ENCODE results near the gene KLF3.

DNA sequence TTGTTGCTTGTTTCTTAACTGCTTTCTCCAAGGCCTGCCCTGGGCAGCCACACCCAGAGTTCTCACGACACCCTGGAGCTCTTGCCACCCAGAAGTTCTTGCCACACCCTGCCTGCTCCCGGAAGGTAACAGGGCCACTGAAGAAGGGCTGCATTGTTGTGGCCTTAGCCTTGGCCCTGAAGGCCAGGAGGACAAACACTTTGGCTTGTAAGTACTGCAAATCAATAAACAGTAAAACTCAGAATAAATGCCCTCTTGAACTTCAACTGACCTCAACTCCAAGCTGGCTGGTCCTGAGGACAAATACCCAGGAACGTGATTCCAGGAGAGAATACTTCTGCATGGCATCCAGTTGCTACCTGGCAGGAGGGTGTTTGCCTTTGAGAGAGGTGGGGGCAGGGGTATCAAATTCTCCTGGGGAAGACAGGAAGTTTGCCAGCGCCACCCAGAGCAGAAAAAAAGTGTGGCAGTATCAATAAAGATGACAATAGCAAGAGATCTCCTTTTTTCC is 64.7 kb downstream of the KLF3 start:
- TF ChIP-seq, protein P1, sequence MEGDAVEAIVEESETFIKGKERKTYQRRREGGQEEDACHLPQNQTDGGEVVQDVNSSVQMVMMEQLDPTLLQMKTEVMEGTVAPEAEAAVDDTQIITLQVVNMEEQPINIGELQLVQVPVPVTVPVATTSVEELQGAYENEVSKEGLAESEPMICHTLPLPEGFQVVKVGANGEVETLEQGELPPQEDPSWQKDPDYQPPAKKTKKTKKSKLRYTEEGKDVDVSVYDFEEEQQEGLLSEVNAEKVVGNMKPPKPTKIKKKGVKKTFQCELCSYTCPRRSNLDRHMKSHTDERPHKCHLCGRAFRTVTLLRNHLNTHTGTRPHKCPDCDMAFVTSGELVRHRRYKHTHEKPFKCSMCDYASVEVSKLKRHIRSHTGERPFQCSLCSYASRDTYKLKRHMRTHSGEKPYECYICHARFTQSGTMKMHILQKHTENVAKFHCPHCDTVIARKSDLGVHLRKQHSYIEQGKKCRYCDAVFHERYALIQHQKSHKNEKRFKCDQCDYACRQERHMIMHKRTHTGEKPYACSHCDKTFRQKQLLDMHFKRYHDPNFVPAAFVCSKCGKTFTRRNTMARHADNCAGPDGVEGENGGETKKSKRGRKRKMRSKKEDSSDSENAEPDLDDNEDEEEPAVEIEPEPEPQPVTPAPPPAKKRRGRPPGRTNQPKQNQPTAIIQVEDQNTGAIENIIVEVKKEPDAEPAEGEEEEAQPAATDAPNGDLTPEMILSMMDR (IDR thresholded peaks at IDR 0.05), result no peak
- TF ChIP-seq POLR2A (IDR thresholded peaks at IDR 0.05), result no peak

All from heart left ventricle (tissue), 13 donors.